ENCODE measurements around the gene HK2.
"Not testable (repeated sequence)": the region's sequence is repeated elsewhere in the genome, so short reads cannot be mapped to it uniquely, and the experiment has no call there.

The HK2 gene

DNA sequence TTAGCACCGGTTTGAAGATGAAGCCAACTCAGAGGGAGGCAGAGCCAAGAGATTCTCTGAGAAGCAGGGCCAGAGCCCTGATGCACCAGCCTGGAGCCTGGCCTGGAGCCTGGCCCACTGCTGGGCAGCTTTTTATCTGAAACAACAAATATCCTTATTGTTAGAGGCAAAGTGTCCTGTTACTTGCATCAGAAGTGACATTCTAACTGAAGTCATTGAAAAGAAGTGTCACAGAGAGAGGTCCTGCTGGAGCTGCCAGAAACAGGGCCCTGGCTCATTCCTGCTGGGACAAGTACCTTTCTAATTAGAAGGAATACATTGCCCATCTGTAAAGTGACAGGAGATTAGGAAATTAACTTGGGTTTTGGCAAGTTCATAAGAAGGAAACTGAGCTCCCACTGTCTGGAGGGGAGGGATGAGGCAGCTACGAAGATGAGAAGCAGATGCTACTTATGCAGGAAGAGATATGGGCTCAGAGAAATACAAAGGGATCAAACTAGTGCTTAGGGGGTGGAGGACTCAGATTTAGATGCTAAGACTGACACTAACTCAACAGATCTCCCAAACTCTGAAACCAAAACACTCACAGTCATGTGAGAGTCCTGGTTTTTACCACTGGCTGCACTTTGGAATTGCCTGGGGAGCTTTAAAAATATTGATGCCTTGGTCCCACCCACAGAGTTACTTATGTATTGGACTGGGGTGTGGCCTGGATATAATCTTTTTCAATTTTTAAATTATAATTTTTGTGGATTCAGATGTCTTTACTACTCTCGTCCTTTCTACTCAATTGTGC lies 11.0 kb upstream of the HK2 start:
- DNase-seq (ENCODE audit: insufficient read length, low spot score) (no peak), FAIRE-seq (no peak)
- TF ChIP-seq POLR2A (IDR thresholded peaks at IDR 0.05; ENCODE audit: low read depth, low read length): no peak

- DNase-seq (ENCODE audit: insufficient read length, low spot score) (no peak), FAIRE-seq (no peak)
- TF ChIP-seq POLR2A (IDR thresholded peaks at IDR 0.05; ENCODE audit: low read depth, low read length): no peak
These were observed 9.2 kb upstream of the HK2 start for GRCh38 chr2:74824679-74825078.

GRCh38 chr2:74828543-74828942 lies 5.4 kb upstream of the HK2 start:
- DNase-seq (ENCODE audit: insufficient read length, low spot score): no peak
- FAIRE-seq: no peak
- TF ChIP-seq POLR2A (IDR thresholded peaks at IDR 0.05; ENCODE audit: low read depth, low read length): no peak

- DNase-seq (ENCODE audit: insufficient read length, low spot score) (peak; percentile 50), FAIRE-seq (peak; percentile 23)
- no peak for TF ChIP-seq POLR2A (IDR thresholded peaks at IDR 0.05; ENCODE audit: low read depth, low read length)
These were observed 2.0 kb upstream of the HK2 start for GRCh38 chr2:74831693-74832530.

GRCh38 chr2:74834234-74834791 lies 386 bp downstream of the HK2 start:
- not testable (repeated sequence) for DNase-seq (ENCODE audit: insufficient read length, low spot score); FAIRE-seq

DNA sequence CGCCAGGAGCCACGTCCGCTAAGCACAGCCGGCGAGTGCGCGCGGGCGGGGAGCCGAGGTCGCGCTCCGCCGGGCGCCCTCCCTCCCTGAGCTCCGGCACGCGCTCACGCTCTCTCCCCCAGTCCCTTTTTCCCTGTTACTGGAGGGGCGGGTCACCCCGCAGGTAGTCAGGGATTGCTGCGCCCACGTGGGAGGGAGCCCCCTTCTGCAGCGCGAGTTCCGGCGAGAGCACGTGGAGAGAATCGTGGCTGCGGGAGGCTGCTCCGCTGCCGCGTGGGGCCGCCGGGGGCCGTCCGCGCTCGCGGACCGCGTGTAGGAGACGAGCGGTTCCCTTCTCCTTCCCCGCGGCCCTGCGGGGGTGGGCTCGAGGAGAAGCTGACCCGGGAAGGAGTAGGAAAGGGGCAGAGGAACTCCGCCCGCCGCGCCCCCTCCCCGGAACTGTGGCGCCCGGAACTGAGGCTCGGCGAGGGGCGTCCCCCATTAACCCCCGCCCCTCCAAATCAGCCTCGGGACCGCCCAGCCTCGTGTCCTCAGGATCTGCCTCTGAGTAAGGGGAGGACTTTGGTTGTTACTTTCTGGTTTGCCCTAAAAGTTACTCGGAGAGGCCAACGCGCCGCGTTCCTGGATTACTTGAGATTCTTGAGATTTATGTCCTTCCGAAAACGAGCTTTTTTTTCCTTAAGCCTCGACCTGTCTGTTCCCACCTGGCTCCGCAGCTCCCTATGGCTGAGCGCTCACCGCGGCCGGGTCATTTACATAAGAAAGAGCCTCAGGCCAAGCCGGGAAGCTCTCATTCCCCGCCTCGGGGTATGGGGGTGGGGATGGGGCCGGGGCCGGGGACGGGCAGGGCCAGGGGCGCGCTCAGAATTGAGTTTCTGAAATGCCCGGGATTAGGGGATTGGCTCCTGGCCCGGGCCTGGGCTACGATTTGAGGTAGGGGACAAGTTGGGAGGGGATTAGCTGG lies 1.1 kb downstream of the HK2 start:
- no peak for FAIRE-seq
- no peak for DNase-seq (ENCODE audit: insufficient read length, low spot score)

GRCh38 chr2:74835831-74836674 lies 2.1 kb downstream of the HK2 start:
- FAIRE-seq: no peak
- DNase-seq (ENCODE audit: insufficient read length, low spot score): no peak
- TF ChIP-seq POLR2A (IDR thresholded peaks at IDR 0.05; ENCODE audit: low read depth, low read length): no peak

More for the DNA sequence above, 1.1 kb downstream of the HK2 start:
- no peak for TF ChIP-seq POLR2A (IDR thresholded peaks at IDR 0.05; ENCODE audit: low read depth, low read length)

- TF ChIP-seq POLR2A (IDR thresholded peaks at IDR 0.05; ENCODE audit: low read depth, low read length): no peak
- DNase-seq (ENCODE audit: insufficient read length, low spot score) (no peak), FAIRE-seq (no peak)
These were observed 2.9 kb downstream of the HK2 start for GRCh38 chr2:74836675-74837401.

DNA sequence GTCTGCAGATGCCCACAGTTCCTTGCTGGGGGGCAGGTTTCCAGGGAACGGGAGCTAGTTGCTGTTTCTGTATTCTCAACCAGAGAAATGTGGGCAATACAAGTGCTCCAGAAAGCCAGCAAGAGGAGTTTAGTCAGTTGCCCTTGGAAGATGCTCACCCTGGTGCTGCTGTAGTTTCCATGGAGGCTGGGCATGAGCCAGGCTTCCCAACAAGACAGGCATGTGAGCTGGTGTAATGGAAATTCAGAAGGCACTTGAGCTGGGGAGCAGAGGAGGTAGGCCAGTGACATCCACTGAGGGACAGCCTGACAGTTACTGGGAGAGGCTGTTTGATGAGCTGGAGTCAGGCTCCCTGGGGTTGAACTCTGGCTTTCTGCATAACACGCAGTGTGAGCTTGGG lies 7.7 kb downstream of the HK2 start:
- no peak for FAIRE-seq
- DNase-seq (ENCODE audit: insufficient read length, low spot score): no peak
- no peak for TF ChIP-seq POLR2A (IDR thresholded peaks at IDR 0.05; ENCODE audit: low read depth, low read length)

DNA sequence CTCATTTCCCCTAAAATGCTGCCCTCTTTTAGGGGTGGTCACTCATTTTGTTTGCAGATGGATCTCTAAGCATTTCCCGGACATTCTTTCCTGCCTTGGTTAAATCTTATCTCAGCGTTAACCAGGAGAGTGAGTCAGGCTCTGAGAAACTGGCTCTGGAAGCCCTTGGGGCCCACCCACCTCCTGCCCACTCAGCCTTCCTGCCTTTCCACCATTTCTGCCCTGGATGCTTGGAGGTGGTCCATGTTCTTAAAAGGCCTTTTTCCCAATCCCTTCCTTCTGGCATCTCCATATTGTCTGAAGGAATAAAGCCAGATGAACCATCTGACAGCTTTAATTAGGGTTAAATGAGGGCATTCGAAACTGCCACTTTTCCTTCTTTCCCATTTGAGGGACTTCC lies 9.5 kb downstream of the HK2 start:
- DNase-seq (ENCODE audit: insufficient read length, low spot score): no peak
- no peak for FAIRE-seq
- no peak for TF ChIP-seq POLR2A (IDR thresholded peaks at IDR 0.05; ENCODE audit: low read depth, low read length)

DNA sequence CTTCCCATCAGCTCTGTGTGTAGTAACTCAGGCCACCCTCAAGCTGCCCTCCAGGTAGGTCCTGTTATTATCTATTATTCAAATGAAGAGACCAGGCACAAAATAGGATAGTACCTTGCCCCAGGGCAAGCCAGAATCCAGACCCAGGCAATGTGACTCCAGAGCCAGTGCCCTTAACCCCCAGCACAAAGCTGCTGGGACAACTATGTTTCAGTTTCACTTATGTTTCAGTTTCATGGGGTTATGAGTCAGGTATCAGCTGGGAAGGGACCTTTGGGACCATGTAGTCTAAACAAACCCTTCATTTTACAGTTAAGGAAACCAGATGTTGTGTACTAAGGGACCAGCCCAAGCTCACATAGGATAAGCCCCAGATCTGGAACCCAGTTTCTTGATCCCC lies 10.0 kb downstream of the HK2 start:
- no peak for FAIRE-seq
- TF ChIP-seq POLR2A (IDR thresholded peaks at IDR 0.05; ENCODE audit: low read depth, low read length): no peak
- DNase-seq (ENCODE audit: insufficient read length, low spot score): no peak

GRCh38 chr2:74844752-74845151 lies 10.8 kb downstream of the HK2 start:
- TF ChIP-seq POLR2A (IDR thresholded peaks at IDR 0.05; ENCODE audit: low read depth, low read length): no peak
- no peak for DNase-seq (ENCODE audit: insufficient read length, low spot score)
- no peak for FAIRE-seq
